Pancreas (tissue), 10 donors: ENCODE results near the gene TTC7B. TPM values are rescaled to one million over a fixed set of nuclear protein-coding genes. Genes with fewer than 3 reads are reported as not detected.

Experiments used
- ATAC-seq, 4 donors: fragments of 200-7000 bp; cut with Tn5 transposase; one replicate each; pipeline versions ENCODE4 v1.8.0 to v1.9.1; 2020; ENCODE audit warnings: mild to moderate bottlenecking in 4 of 4, moderate library complexity in 4 of 4
- DNase-seq, 6 donors: peaks; one replicate each; pipeline ENCODE4 v3.0.0-alpha.2; 2020
- FAIRE-seq: peaks from 2 replicates; lab custom pipeline; 2012; peaks lifted over from hg19 to GRCh38; lab: Jason Lieb, UNC
- H3K27ac ChIP-seq, 4 donors: fragments of 200-600 bp; sonication (generic); 1 replicate in 3 of 4; 2 replicates in 1 of 4; pipeline versions ENCODE4 v1.5.0 to v1.8.0; 2020
- H3K27me3 ChIP-seq, 4 donors: fragments of 200-600 bp; one replicate each; pipeline ENCODE4 v1.8.0; 2021
- H3K36me3 ChIP-seq, 3 donors: fragments of 200-600 bp; sonication (generic) in 1 of 3; one replicate each; pipeline versions ENCODE4 v1.5.0 to v1.8.0; 2020 to 2021
- H3K4me1 ChIP-seq, 3 donors: fragments of 200-600 bp; one replicate each; pipeline ENCODE4 v1.8.0; 2021
- H3K4me3 ChIP-seq, 4 donors: fragments of 200-600 bp; sonication (generic) in 2 of 4; one replicate each; pipeline versions ENCODE4 v1.5.0 to v1.8.0; 2020 to 2021
- H3K9me3 ChIP-seq, 4 donors: fragments of 200-600 bp; one replicate each; pipeline ENCODE4 v1.8.0; 2021
- CTCF ChIP-seq, 4 donors: fragments of 200-600 bp; sonication (generic) in 3 of 4; IDR thresholded peaks; one replicate each; pipeline versions ENCODE4 v1.5.0 to v1.8.0; 2021; ENCODE audit warnings: antibody characterized with exemption in 4 of 4
- WGBS, 2 donors: extraction: QIAGEN DNeasy Blood & Tissue Kit; methylation state at CpG; one replicate each; pipeline ENCODE4 v1.1.7; 2013; 5-methylcytosine and 5-hydroxymethylcytosine counted together
- intact Hi-C, 3 donors: fragments of 100-400 bp; cut with DNase I; formaldehyde crosslinking; loops; one replicate each; pipeline versions ENCODE4 v1.11.1 to v1.14.2; 2022
- polyA plus RNA-seq, 2 donors: library from polyadenylated mRNA; stranded (reverse); fragments of 200-250 nt; gene quantifications; one replicate each; pipeline ENCODE4 v1.2.3, GENCODE V29; 2013
- total RNA-seq, 6 donors: library from RNA; stranded (reverse); fragmentation: NEBNext Ultra II Directional in 4 of 6; extraction: Animal tissue kit (Norgen Biotek cat#: 25700) in 4 of 6; gene quantifications; one replicate each; pipeline versions ENCODE4 v1.2.1 to v1.2.4, GENCODE V29; 2021 to 2023
- donor health status: healthy with polysubstance abuse.
- donor health status: DM: no; HTN: no; CAD: no; lungs with moderate emphysema.
- donor health status: DM: no; HTN: no; CAD: no.
- donor health status: control.
- donor health status: control.
- donor health status: Bipolar disorder and iron deficiency.
- donor health status: DM: yes; HTN: yes; CAD: no.
- donor health status: DM: no; HTN: no; CAD: no.
- donor health status: DM: no; HTN: no; CAD: no.
- donor health status: DM: yes; HTN: yes; CAD: no.

Gene TTC7B
- total and polyA plus RNA-seq, 8 donors: 8.9 to 39.6 (median 29.6) TPM

- WGBS, 2 donors: 89 to 90% methylated on average over 17 to 18 of the region's 18 CpGs
- intact Hi-C loops: no loop called here
- no peak overlapping the region for H3K27ac ChIP-seq
- H3K27me3 ChIP-seq: no peaks in the 10 kb centered on the region
- H3K9me3 ChIP-seq: no peaks in the 10 kb centered on the region
- H3K4me3 ChIP-seq: no peak overlapping the region
- FAIRE-seq (no peak), ATAC-seq (no peak), DNase-seq (no peak)
- peaks cover 0 to 12% (median 5%) of the 10 kb centered on the region in 3 donors for H3K4me1 ChIP-seq
- no peak for TF ChIP-seq CTCF (IDR thresholded peaks at IDR 0.05)
- no peaks in the 10 kb centered on the region for H3K36me3 ChIP-seq
These were observed 11.7 kb downstream of the TTC7B start for GRCh38 chr14:90804292-90805083.

DNA sequence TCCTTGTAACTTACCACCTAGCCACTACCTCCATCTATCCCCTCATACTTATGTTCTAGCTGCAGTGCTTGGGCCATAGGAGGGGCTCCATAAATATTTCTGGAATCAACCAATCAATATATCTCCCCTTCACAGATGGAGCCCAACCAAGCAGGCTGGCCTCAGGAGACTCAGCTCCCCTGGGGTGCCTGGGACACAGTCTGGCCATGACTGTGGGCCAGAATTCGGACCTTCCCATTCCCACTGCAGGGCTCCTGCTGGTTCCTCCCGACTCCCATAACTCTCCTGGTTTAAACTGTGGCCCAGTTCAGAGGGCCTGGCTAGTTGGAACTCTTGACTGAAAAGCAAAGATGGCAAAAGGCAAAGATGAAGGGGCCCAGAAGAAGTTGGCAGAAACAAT lies 13.0 kb downstream of the TTC7B start:
- no peak for TF ChIP-seq CTCF (IDR thresholded peaks at IDR 0.05)
- Histone ChIP-seq H3K27ac (no peak overlapping the region), H3K4me3 (no peak overlapping the region), H3K36me3 (no peaks in the 10 kb centered on the region), H3K27me3 (no peaks in the 10 kb centered on the region), H3K4me1 (peaks cover 0 to 10% (median 5%) of the 10 kb centered on the region in 3 donors), H3K9me3 (no peaks in the 10 kb centered on the region)
- 88 to 89% methylated on average over 2 of the region's 2 CpGs for WGBS, 2 donors
- intact Hi-C loops: no loop called here
- DNase-seq (no peak), FAIRE-seq (no peak), ATAC-seq (no peak)

DNA sequence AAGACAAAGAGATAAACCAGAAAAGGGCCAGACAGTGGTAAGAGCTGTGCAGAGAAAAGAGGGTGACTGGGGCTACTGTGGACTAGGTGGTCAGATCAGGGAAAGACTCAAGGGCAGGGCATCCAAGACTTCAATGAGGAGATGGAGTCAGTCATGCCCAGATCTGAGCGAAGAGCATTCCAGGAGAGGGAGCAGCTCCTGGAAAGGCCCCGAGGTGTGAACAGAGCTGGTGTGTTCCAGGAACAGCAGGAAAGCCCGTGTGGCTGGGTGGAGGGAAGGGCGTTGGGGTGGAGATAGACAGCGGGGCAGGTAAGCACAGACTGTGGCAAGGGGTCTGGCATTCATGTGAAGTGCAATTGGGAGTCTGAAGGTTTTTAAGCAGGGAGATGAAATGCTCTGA lies 16.8 kb downstream of the TTC7B start:
- no peak overlapping the region for H3K4me3 ChIP-seq
- DNase-seq (no peak), ATAC-seq (no peak), FAIRE-seq (no peak)
- no peaks in the 10 kb centered on the region for H3K4me1 ChIP-seq
- no peak overlapping the region for H3K27ac ChIP-seq
- intact Hi-C loops: no loop called here
- H3K9me3 ChIP-seq: no peaks in the 10 kb centered on the region
- no peaks in the 10 kb centered on the region for H3K36me3 ChIP-seq
- 91 to 92% methylated on average over 5 of the region's 5 CpGs for WGBS, 2 donors
- TF ChIP-seq CTCF (IDR thresholded peaks at IDR 0.05): no peak
- no peaks in the 10 kb centered on the region for H3K27me3 ChIP-seq

DNA sequence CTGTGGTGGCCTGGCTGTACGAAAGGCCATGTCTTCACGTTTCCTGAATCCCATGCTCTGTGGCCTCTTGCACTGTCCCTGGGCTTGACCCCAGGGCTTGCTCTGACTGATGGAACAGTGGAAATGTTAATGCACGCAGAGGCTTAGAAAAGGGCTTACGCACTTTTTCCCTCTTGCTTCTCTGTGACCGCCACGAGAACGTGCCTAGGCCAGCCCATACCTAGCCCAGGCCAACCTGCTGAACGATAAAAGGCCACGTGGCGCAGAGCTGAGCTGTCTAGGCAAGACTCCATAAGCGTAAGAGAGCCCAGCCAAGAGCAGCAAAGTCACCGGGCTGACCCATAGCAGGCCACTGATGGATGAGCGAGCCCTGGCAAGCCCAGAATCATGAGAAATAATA lies 18.3 kb downstream of the TTC7B start:
- ATAC-seq (no peak), DNase-seq (no peak), FAIRE-seq (no peak)
- whole genome bisulfite sequencing, 2 donors: 89 to 95% methylated on average over 13 of the region's 13 CpGs
- H3K4me1 ChIP-seq: no peaks in the 10 kb centered on the region
- intact Hi-C loops: no loop called here
- H3K27me3 ChIP-seq: no peaks in the 10 kb centered on the region
- no peak overlapping the region for H3K4me3 ChIP-seq
- H3K27ac ChIP-seq: no peak overlapping the region
- H3K36me3 ChIP-seq: no peaks in the 10 kb centered on the region
- H3K9me3 ChIP-seq: no peaks in the 10 kb centered on the region
- no peak for TF ChIP-seq CTCF (IDR thresholded peaks at IDR 0.05)

GRCh38 chr14:90797451-90797850 lies 18.8 kb downstream of the TTC7B start:
- no peak overlapping the region for H3K4me3 ChIP-seq
- DNase-seq (no peak), ATAC-seq (no peak), FAIRE-seq (no peak)
- H3K9me3 ChIP-seq: no peaks in the 10 kb centered on the region
- no peak for TF ChIP-seq CTCF (IDR thresholded peaks at IDR 0.05)
- H3K36me3 ChIP-seq: no peaks in the 10 kb centered on the region
- H3K4me1 ChIP-seq: no peaks in the 10 kb centered on the region
- intact Hi-C loops: no loop called here
- 90 to 91% methylated on average over 3 of the region's 3 CpGs for WGBS, 2 donors
- no peaks in the 10 kb centered on the region for H3K27me3 ChIP-seq
- no peak overlapping the region for H3K27ac ChIP-seq
